Measurements from ENCODE around the gene UBE2Q1. TPM values are rescaled to one million over a fixed set of nuclear protein-coding genes. Genes with fewer than 3 reads are reported as not detected.

UBE2Q1 gene
- total RNA-seq, 8 experiments from 2014 or later: 32.0 to 58.2 (median 39.2) TPM

DNA sequence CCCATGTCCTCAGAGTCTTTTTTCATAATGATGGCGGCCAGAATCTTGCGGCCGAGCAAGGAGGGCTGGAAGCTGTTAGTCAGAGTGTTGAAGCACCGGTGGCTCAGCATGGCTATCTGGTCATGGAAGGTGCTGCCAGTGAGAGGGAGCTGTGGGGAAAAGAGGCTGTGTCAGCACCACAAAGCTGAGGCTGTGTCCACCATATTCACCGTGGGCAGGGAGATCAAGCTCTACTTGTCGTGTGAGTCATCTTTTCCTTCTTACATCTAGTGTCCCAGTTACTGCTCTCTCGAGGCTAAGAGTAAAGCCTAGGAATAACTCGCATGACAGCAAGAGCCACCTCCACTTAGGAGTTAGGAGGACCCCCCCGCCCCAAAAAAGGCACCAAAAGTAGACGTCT lies 31.3 kb upstream of the UBE2Q1 start:
- no peaks in the 10 kb centered on the region for H3K4me1 ChIP-seq (replicated peaks in 1 of 2)
- no peak overlapping the region for H3K27ac ChIP-seq
- in situ Hi-C loops (cut with MboI; ENCODE audit: low pct_unique_long_range_greater_than_20kb in 2 of 9, low sequenced_read_pairs in 9 of 9, unreplicated experiment in 9 of 9): no loop called here
- no peak for ATAC-seq (replicated peaks in 6 of 8)
- 80 to 100% (median 97%) methylated on average over 1 to 7 of the region's 10 CpGs; no CpG with 5 or more reads in 3 of the 10 experiments for WGBS, 10 experiments
- no peak overlapping the region for H3K4me3 ChIP-seq

GRCh38 chr1:154586641-154587040 lies 28.2 kb upstream of the UBE2Q1 start:
- in situ Hi-C loops (cut with MboI; ENCODE audit: low pct_unique_long_range_greater_than_20kb in 2 of 9, low sequenced_read_pairs in 9 of 9, unreplicated experiment in 9 of 9): no loop called here
- no peak for ATAC-seq (replicated peaks in 6 of 8)
- Histone ChIP-seq H3K27ac (no peak overlapping the region), H3K4me3 (no peak overlapping the region), H3K4me1 (replicated peaks in 1 of 2) (no peaks in the 10 kb centered on the region)
- 86 to 100% (median 93%) methylated on average over 1 to 6 of the region's 6 CpGs; no CpG with 5 or more reads in 1 of the 10 experiments for WGBS, 10 experiments

- Histone ChIP-seq H3K4me3 (no peak overlapping the region), H3K4me1 (replicated peaks in 1 of 2) (no peaks in the 10 kb centered on the region), H3K27ac (no peak overlapping the region)
- in situ Hi-C loops (cut with MboI; ENCODE audit: low pct_unique_long_range_greater_than_20kb in 2 of 9, low sequenced_read_pairs in 9 of 9, unreplicated experiment in 9 of 9): no loop called here
- ATAC-seq (replicated peaks in 6 of 8): no peak
- 87 to 100% (median 92%) methylated on average over 1 to 10 of the region's 10 CpGs; no CpG with 5 or more reads in 3 of the 10 experiments for WGBS, 10 experiments
Observed at GRCh38 chr1:154586231-154586630, 27.8 kb upstream of the UBE2Q1 start.

GRCh38 chr1:154584267-154584994 lies 26.0 kb upstream of the UBE2Q1 start:
- WGBS, 10 experiments: 49 to 100% (median 93%) methylated on average over 2 to 9 of the region's 9 CpGs; no CpG with 5 or more reads in 1 of the 10 experiments
- Histone ChIP-seq H3K4me1 (replicated peaks in 1 of 2) (no peaks in the 10 kb centered on the region), H3K4me3 (no peak overlapping the region), H3K27ac (no peak overlapping the region)
- in situ Hi-C loops (cut with MboI; ENCODE audit: low pct_unique_long_range_greater_than_20kb in 2 of 9, low sequenced_read_pairs in 9 of 9, unreplicated experiment in 9 of 9): no loop called here
- ATAC-seq (replicated peaks in 6 of 8): peak in 2 of 8 experiments; percentile 64 to 94

- Histone ChIP-seq H3K4me3 (no peak overlapping the region), H3K27ac (no peak overlapping the region), H3K4me1 (replicated peaks in 1 of 2) (no peaks in the 10 kb centered on the region)
- in situ Hi-C loops (cut with MboI; ENCODE audit: low pct_unique_long_range_greater_than_20kb in 2 of 9, low sequenced_read_pairs in 9 of 9, unreplicated experiment in 9 of 9): no loop called here
- 60 to 95% (median 82%) methylated on average over 1 to 9 of the region's 9 CpGs; no CpG with 5 or more reads in 1 of the 10 experiments for WGBS, 10 experiments
- ATAC-seq (replicated peaks in 6 of 8): peak in 1 of 8 experiments; percentile 15
Observed at GRCh38 chr1:154583773-154584172, 25.3 kb upstream of the UBE2Q1 start.

DNA sequence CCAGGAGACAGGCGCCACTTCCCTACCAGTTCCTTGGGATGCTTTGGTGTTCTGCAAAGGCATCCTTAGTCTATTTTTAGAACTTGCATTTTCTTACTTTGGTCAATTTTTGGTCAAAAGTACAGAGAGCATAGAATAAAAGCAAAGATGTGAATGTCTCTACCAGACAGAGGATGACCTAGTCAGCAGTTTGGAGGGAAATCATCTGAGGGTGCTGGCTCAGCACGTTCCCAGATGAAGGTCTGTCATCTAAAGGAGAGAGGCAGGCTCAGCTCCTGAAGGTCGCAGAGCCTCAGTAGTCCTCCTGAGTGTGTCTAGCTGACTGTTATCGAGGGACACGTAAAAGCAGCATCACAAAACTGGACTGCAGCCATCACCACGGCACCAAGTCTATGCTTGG lies 24.4 kb upstream of the UBE2Q1 start:
- no peak overlapping the region for H3K27ac ChIP-seq
- no peak overlapping the region for H3K4me3 ChIP-seq
- in situ Hi-C loops (cut with MboI; ENCODE audit: low pct_unique_long_range_greater_than_20kb in 2 of 9, low sequenced_read_pairs in 9 of 9, unreplicated experiment in 9 of 9): no loop called here
- no peaks in the 10 kb centered on the region for H3K4me1 ChIP-seq (replicated peaks in 1 of 2)
- 70 to 100% (median 94%) methylated on average over 1 to 5 of the region's 6 CpGs; no CpG with 5 or more reads in 2 of the 10 experiments for WGBS, 10 experiments
- no peak for ATAC-seq (replicated peaks in 6 of 8)

GRCh38 chr1:154581766-154582165 lies 23.3 kb upstream of the UBE2Q1 start:
- no peaks in the 10 kb centered on the region for H3K4me1 ChIP-seq (replicated peaks in 1 of 2)
- no peak overlapping the region for H3K27ac ChIP-seq
- no peak for ATAC-seq (replicated peaks in 6 of 8)
- in situ Hi-C loops (cut with MboI; ENCODE audit: low pct_unique_long_range_greater_than_20kb in 2 of 9, low sequenced_read_pairs in 9 of 9, unreplicated experiment in 9 of 9): no loop called here
- no peak overlapping the region for H3K4me3 ChIP-seq
- WGBS, 10 experiments: 0 to 100% (median 0%) methylated on average over 1 to 3 of the region's 3 CpGs; no CpG with 5 or more reads in 5 of the 10 experiments

- WGBS, 10 experiments: 93 to 100% (median 96%) methylated on average over 1 to 5 of the region's 8 CpGs; no CpG with 5 or more reads in 4 of the 10 experiments
- Histone ChIP-seq H3K4me1 (replicated peaks in 1 of 2) (peaks cover 0 to 8% of the 10 kb centered on the region in 2 donors), H3K4me3 (no peak overlapping the region), H3K27ac (no peak overlapping the region)
- no peak for ATAC-seq (replicated peaks in 6 of 8)
- in situ Hi-C loops (cut with MboI; ENCODE audit: low pct_unique_long_range_greater_than_20kb in 2 of 9, low sequenced_read_pairs in 9 of 9, unreplicated experiment in 9 of 9): no loop called here
Observed at GRCh38 chr1:154579374-154579773, 20.9 kb upstream of the UBE2Q1 start.

GRCh38 chr1:154578058-154578418 lies 19.6 kb upstream of the UBE2Q1 start:
- no peak overlapping the region for H3K27ac ChIP-seq

GRCh38 chr1:154577346-154578057 lies 19.0 kb upstream of the UBE2Q1 start:
- ATAC-seq (replicated peaks in 6 of 8): no peak
- Histone ChIP-seq H3K4me3 (no peak overlapping the region), H3K4me1 (replicated peaks in 1 of 2) (peaks cover 10 to 19% of the 10 kb centered on the region in 2 donors), H3K27ac (no peak overlapping the region)
- 47 to 100% (median 80%) methylated on average over 1 to 4 of the region's 7 CpGs; no CpG with 5 or more reads in 1 of the 10 experiments for WGBS, 10 experiments
- in situ Hi-C loops (cut with MboI; ENCODE audit: low pct_unique_long_range_greater_than_20kb in 2 of 9, low sequenced_read_pairs in 9 of 9, unreplicated experiment in 9 of 9): no loop called here

More at GRCh38 chr1:154578058-154578418, 19.6 kb upstream of the UBE2Q1 start:
- peak in 4 of 8 experiments; percentile 6 to 95 (median 81) for ATAC-seq (replicated peaks in 6 of 8)
- in situ Hi-C loops (cut with MboI; ENCODE audit: low pct_unique_long_range_greater_than_20kb in 2 of 9, low sequenced_read_pairs in 9 of 9, unreplicated experiment in 9 of 9): no loop called here
- H3K4me3 ChIP-seq: no peak overlapping the region
- WGBS, 10 experiments: 33 to 100% (median 93%) methylated on average over 1 to 6 of the region's 6 CpGs; no CpG with 5 or more reads in 4 of the 10 experiments
- H3K4me1 ChIP-seq (replicated peaks in 1 of 2): peaks cover 5 to 14% of the 10 kb centered on the region in 2 donors

DNA sequence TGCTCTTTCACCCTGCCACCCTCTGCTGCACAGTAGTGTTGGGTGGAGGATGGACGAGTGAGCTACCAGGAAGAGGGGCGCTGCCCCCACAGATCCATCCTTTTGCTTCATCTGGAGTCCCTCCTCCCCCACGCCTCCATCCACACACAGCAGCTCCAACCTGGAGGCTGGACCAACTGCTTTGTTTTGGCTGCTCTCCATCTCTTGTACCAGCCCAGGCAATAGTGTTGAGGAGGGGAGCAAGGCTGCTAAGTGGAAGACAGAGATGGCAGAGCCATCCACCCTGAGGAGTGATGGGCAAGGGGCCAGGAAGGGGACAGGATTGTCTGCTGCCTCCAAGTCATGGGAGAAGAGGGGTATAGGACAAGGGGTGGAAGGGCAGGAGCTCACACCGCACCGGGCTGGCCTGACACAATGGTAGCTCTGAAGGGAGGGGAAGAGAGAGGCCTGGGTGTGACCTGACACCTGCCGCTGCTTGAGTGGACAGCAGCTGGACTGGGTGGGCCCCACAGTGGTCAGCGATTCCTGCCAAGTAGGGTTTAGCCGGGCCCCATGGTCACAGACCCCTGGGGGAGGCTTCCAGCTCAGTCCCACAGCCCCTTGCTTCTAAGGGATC lies 17.6 kb upstream of the UBE2Q1 start:
- Histone ChIP-seq H3K4me1 (replicated peaks in 1 of 2) (peaks cover 18 to 25% of the 10 kb centered on the region in 2 donors), H3K4me3 (no peak overlapping the region), H3K27ac (no peak overlapping the region)
- in situ Hi-C loops (cut with MboI; ENCODE audit: low pct_unique_long_range_greater_than_20kb in 2 of 9, low sequenced_read_pairs in 9 of 9, unreplicated experiment in 9 of 9): no loop called here
- peak in 1 of 8 experiments; percentile 4 for ATAC-seq (replicated peaks in 6 of 8)
- 50 to 100% (median 92%) methylated on average over 1 to 5 of the region's 8 CpGs; no CpG with 5 or more reads in 3 of the 10 experiments for WGBS, 10 experiments

GRCh38 chr1:154575147-154575927 lies 16.9 kb upstream of the UBE2Q1 start:
- 84 to 100% (median 87%) methylated on average over 3 to 9 of the region's 10 CpGs; no CpG with 5 or more reads in 3 of the 10 experiments for WGBS, 10 experiments
- in situ Hi-C loops (cut with MboI; ENCODE audit: low pct_unique_long_range_greater_than_20kb in 2 of 9, low sequenced_read_pairs in 9 of 9, unreplicated experiment in 9 of 9): no loop called here
- peak in 3 of 8 experiments; percentile 2 to 9 (median 3) for ATAC-seq (replicated peaks in 6 of 8)
- Histone ChIP-seq H3K4me3 (no peak overlapping the region), H3K4me1 (replicated peaks in 1 of 2) (peaks cover 18 to 25% of the 10 kb centered on the region in 2 donors), H3K27ac (no peak overlapping the region)

All from motor neuron (in vitro differentiated cells).